ENCODE measurements around the gene CHD9NB.

DNA sequence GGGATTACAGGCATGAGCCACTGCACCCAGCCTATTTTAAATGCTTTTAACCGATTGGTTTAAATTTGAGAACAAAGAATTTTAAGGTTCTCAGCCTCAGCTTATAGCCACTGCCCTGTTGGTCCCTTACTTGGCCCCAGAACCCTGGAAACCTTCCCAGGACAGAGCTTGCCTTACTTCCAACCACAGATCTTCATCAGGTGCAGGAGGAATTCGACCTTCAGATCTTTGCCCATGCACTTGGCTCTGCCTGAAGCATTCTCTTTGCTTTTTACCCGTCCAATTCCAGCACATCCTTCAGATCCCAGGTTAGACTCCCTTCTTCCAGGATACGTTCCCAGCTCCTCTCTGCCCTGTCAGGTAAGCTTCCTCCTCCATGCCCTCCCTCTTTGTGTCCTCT lies 29.8 kb upstream of the CHD9NB start:
- TF ChIP-seq, protein P1, sequence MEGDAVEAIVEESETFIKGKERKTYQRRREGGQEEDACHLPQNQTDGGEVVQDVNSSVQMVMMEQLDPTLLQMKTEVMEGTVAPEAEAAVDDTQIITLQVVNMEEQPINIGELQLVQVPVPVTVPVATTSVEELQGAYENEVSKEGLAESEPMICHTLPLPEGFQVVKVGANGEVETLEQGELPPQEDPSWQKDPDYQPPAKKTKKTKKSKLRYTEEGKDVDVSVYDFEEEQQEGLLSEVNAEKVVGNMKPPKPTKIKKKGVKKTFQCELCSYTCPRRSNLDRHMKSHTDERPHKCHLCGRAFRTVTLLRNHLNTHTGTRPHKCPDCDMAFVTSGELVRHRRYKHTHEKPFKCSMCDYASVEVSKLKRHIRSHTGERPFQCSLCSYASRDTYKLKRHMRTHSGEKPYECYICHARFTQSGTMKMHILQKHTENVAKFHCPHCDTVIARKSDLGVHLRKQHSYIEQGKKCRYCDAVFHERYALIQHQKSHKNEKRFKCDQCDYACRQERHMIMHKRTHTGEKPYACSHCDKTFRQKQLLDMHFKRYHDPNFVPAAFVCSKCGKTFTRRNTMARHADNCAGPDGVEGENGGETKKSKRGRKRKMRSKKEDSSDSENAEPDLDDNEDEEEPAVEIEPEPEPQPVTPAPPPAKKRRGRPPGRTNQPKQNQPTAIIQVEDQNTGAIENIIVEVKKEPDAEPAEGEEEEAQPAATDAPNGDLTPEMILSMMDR (IDR thresholded peaks at IDR 0.05) = no peak
- no peak for TF ChIP-seq EP300 (IDR thresholded peaks at IDR 0.05; ENCODE audit: low read depth)
- no peak for TF ChIP-seq POLR2AphosphoS5 (IDR thresholded peaks at IDR 0.05)

Data from transverse colon (tissue), 4 donors.